IMR-90 (cell line): Measurements from ENCODE around the gene MAP3K7CL. TPM values are rescaled to one million over a fixed set of nuclear protein-coding genes. Genes with fewer than 3 reads are reported as not detected.

ENCODE experiments used
- ATAC-seq: fragments of 200-7000 bp; cut with Tn5 transposase; 2 replicates; pipeline ENCODE4 v1.9.1; 2020; ENCODE audit warnings: low read depth, mild to moderate bottlenecking, moderate library complexity
- BruUV-seq: library from RNA; stranded (reverse); fragments of 400-500 nt; replicated peaks from 2 replicates; lab custom pipeline; 2021; lab: Mats Ljungman, UMichigan
- CTCF ChIA-PET: fragments of 300-600 bp; formaldehyde crosslinking; extraction: SDS; loops from one replicate; lab custom pipeline; 2021; ENCODE audit warnings: antibody characterized with exemption; lab: Yijun Ruan, JAX
- POLR2A ChIA-PET: fragments of 300-600 bp; sonication (Branson Sonifier 250); formaldehyde crosslinking; loops from one replicate; lab custom pipeline; 2022; ENCODE audit warnings: antibody characterized with exemption; ENCODE audit not compliant: unreplicated experiment; lab: Charles Lee
- DNase-seq: peaks from one replicate; pipeline ENCODE4 v3.0.0; 2013
- H2AFZ ChIP-seq: replicated peaks from 2 replicates; pipeline ENCODE3; 2013; ENCODE audit warnings: low read length, mild to moderate bottlenecking; ENCODE audit not compliant: poor library complexity
- H2AK5ac ChIP-seq: 2 replicates; pipeline ENCODE4 v1.6.1; 2013; ENCODE audit warnings: low read depth, low read length, inconsistent platforms
- H2AK9ac ChIP-seq: replicated peaks from 2 replicates; pipeline ENCODE3; 2013; ENCODE audit warnings: mild to moderate bottlenecking, low read depth, low read length, moderate library complexity; ENCODE audit not compliant: poor library complexity
- H2BK120ac ChIP-seq: 2 replicates; pipeline ENCODE4 v1.6.1; 2013; ENCODE audit warnings: low read depth, low read length, inconsistent platforms
- H2BK15ac ChIP-seq: 3 replicates; pipeline ENCODE4 v1.6.1; 2013; ENCODE audit warnings: low read depth, low read length, inconsistent platforms
- H2BK20ac ChIP-seq: 2 replicates; pipeline ENCODE4 v1.6.1; 2013; ENCODE audit warnings: low read depth, mild to moderate bottlenecking, inconsistent platforms, low read length, moderate library complexity
- H2BK5ac ChIP-seq: 2 replicates; pipeline ENCODE4 v1.6.1; 2013; ENCODE audit warnings: mild to moderate bottlenecking, low read depth, low read length, inconsistent platforms; ENCODE audit not compliant: poor library complexity, severe bottlenecking
- H3K14ac ChIP-seq: replicated peaks from 2 replicates; pipeline ENCODE4 v1.6.1; 2013; ENCODE audit warnings: low read depth, low read length, inconsistent platforms
- H3K18ac ChIP-seq: 2 replicates; pipeline ENCODE4 v1.6.1; 2013; ENCODE audit warnings: low read depth, low read length, control low read depth
- H3K23ac ChIP-seq: 2 replicates; pipeline ENCODE4 v1.6.1; 2013; ENCODE audit warnings: low read depth, low read length, inconsistent platforms
- H3K27ac ChIP-seq: 2 replicates; pipeline ENCODE4 v1.5.1; 2013; ENCODE audit warnings: mild to moderate bottlenecking, control low read depth, low read length; ENCODE audit not compliant: insufficient read depth
- H3K27me3 ChIP-seq: 2 replicates; pipeline ENCODE4 v1.6.1; 2013; ENCODE audit warnings: low read length; ENCODE audit not compliant: control insufficient read depth, insufficient read depth
- H3K36me3 ChIP-seq: 2 replicates; pipeline ENCODE4 v1.6.1; 2013; ENCODE audit warnings: low read length, mixed read lengths; ENCODE audit not compliant: control insufficient read depth, insufficient read depth
- H3K4ac ChIP-seq: 2 replicates; pipeline ENCODE4 v1.6.1; 2013; ENCODE audit warnings: low read depth, low read length, inconsistent platforms
- H3K4me1 ChIP-seq: 2 replicates; pipeline ENCODE4 v1.6.1; 2013; ENCODE audit warnings: low read length, mixed read lengths; ENCODE audit not compliant: control insufficient read depth, insufficient read depth
- H3K4me2 ChIP-seq: 2 replicates; pipeline ENCODE4 v1.6.1; 2013; ENCODE audit warnings: low read depth, mild to moderate bottlenecking, control low read depth, low read length, moderate library complexity
- H3K4me3 ChIP-seq: 2 replicates; pipeline ENCODE4 v1.5.1; 2013; ENCODE audit warnings: low read depth, mild to moderate bottlenecking, control low read depth, low read length, moderate library complexity; ENCODE audit not compliant: insufficient read depth
- H3K56ac ChIP-seq: 2 replicates; pipeline ENCODE4 v1.6.1; 2013; ENCODE audit warnings: low read length, inconsistent platforms; ENCODE audit not compliant: insufficient read depth; ENCODE audit errors: extremely low read depth
- H3K79me1 ChIP-seq, 2 experiments: 2 replicates each; pipeline ENCODE4 v1.6.1; 2013; ENCODE audit warnings: low read length in 2 of 2, inconsistent platforms in 1 of 2, low read depth in 1 of 2
- H3K9ac ChIP-seq: 2 replicates; pipeline ENCODE4 v1.6.1; 2013; ENCODE audit warnings: low read depth, low read length, control low read depth
- H3K9me1 ChIP-seq: 2 replicates; pipeline ENCODE4 v1.6.1; 2013; ENCODE audit warnings: low read length, inconsistent platforms; ENCODE audit not compliant: insufficient read depth
- H3K9me3 ChIP-seq: 2 replicates; pipeline ENCODE4 v1.6.1; 2013; ENCODE audit warnings: low read length; ENCODE audit not compliant: control insufficient read depth, insufficient read depth
- H4K20me1 ChIP-seq: 2 replicates; pipeline ENCODE4 v1.6.1; 2013; ENCODE audit warnings: low read length, inconsistent platforms; ENCODE audit not compliant: insufficient read depth
- H4K5ac ChIP-seq: 2 replicates; pipeline ENCODE4 v1.6.1; 2013; ENCODE audit warnings: mild to moderate bottlenecking, low read depth, low read length, control low read depth
- H4K8ac ChIP-seq, 2 experiments: 2 replicates each; pipeline ENCODE4 v1.6.1; 2013; ENCODE audit warnings: low read depth in 2 of 2, low read length in 2 of 2, control low read depth in 1 of 2, inconsistent platforms in 1 of 2
- H4K91ac ChIP-seq: 2 replicates; pipeline ENCODE4 v1.6.1; 2013; ENCODE audit warnings: low read depth, low read length, inconsistent platforms; ENCODE audit not compliant: insufficient read depth
- MAFK ChIP-seq: IDR thresholded peaks from 2 replicates; pipeline ENCODE4 v1.6.1; 2012; ENCODE audit warnings: low read depth, low read length, improper control_type of control experiment
- WGBS, 2 experiments: methylation state at CpG; one replicate each; pipeline versions ENCODE4 v1.1.5 to v1.1.7; 2013; ENCODE audit warnings: missing lambda C conversion rate in 2 of 2; ENCODE audit not compliant: insufficient read length in 1 of 2; ENCODE audit errors: extremely low coverage in 2 of 2; 5-methylcytosine and 5-hydroxymethylcytosine counted together
- dilution Hi-C: fragments of 300-500 bp; cut with HindIII; formaldehyde crosslinking; loops from one replicate; pipeline ENCODE4 v1.14.3; 2018; ENCODE audit warnings: low sequenced_read_pairs; ENCODE audit not compliant: unreplicated experiment
- in situ Hi-C: fragments of 300-500 bp; cut with MboI; formaldehyde crosslinking; loops from 3 replicates; pipeline ENCODE4 v1.14.3; 2019; ENCODE audit warnings: low sequenced_read_pairs, inconsistent platforms, mixed read lengths
- intact Hi-C: fragments of 100-400 bp; cut with micrococcal nuclease; formaldehyde crosslinking; loops from 2 replicates; pipeline ENCODE4 v1.10.0; 2022
- polyA plus RNA-seq, 3 experiments: library from polyadenylated mRNA; depleted of rRNA; stranded (reverse); fragments of >200 nt; gene quantifications; 2 replicates each; pipeline ENCODE4 v1.2.3, GENCODE V29; 2012; ENCODE audit warnings: low replicate concordance in 1 of 3
- total RNA-seq: library from RNA; depleted of rRNA; stranded (reverse); fragments of >200 nt; gene quantifications from 2 replicates; pipeline ENCODE4 v1.2.3, GENCODE V29; 2012

The MAP3K7CL gene
- total and polyA plus RNA-seq, 2 of the 4 experiments (the other 2 are of a cell fraction): 21.0 to 22.3 TPM

- Histone ChIP-seq H4K91ac (no peak overlapping the region), H3K18ac (no peak overlapping the region), H4K8ac (no peak overlapping the region), H3K23ac (no peak overlapping the region), H2AFZ (no peak overlapping the region), H2BK5ac (no peak overlapping the region), H3K56ac (no peak overlapping the region), H3K27me3 (no peaks in the 10 kb centered on the region), H3K36me3 (no peaks in the 10 kb centered on the region), H3K9ac (no peak overlapping the region), H3K4me3 (no peak overlapping the region), H4K20me1 (no peaks in the 10 kb centered on the region), H4K5ac (no peak overlapping the region), H3K4me2 (no peak overlapping the region), H3K14ac (no peak overlapping the region), H2BK20ac (no peak overlapping the region; the same call in 1 of the 2 replicates), H3K9me3 (no peaks in the 10 kb centered on the region), H2AK5ac (0 out of 2 replicates have a peak overlapping the region, but pooled peaks have one; percentile 11), H3K27ac (no peak overlapping the region), H3K4ac (no peak overlapping the region), H2BK15ac (peak overlapping the region; percentile 30; the same call in 1 of the 3 replicates), H2BK120ac (no peak overlapping the region), H2AK9ac (no peak overlapping the region), H3K9me1 (peaks cover 5% of the 10 kb centered on the region), H3K79me1 (peaks cover 0 to 13% of the 10 kb centered on the region in 2 experiments; a peak in 2 of 4 replicates), H3K4me1 (peaks cover 8% of the 10 kb centered on the region)
- in situ Hi-C loops: loop anchor here (10.0 kb wide), 1 partner anchor 127 kb away; no protein-coding TSS in a partner anchor
- CTCF ChIA-PET: interaction anchor here (0.6 kb wide), 1 partner anchor 55 kb away, joined by 4 read pairs; no protein-coding TSS in a partner anchor
- no CpG with 5 or more reads among the region's 1 CpG for WGBS, 2 experiments
- BruUV-seq: no TSS peak
- TF ChIP-seq MAFK: no peak
- dilution Hi-C loops: no loop called here
- no peak for DNase-seq
- intact Hi-C loops: no loop called here
- POLR2A ChIA-PET: no interaction called here
- ATAC-seq: no peak
Observed at GRCh38 chr21:29177800-29178199, 47.4 kb downstream of the MAP3K7CL start.
